UCSD-AML1 (cell line): ENCODE measurements around the gene SATB2.

Experiments used
- DNase-seq: peaks from one replicate; lab custom pipeline; 2025; ENCODE audit not compliant: unreplicated experiment; lab: John Stamatoyannopoulos, UW

SATB2 gene

GRCh38 chr2:199329466-199329865 is 128.3 kb downstream of the SATB2 start:
- DNase-seq = no peak

GRCh38 chr2:199329031-199329430 is 128.7 kb downstream of the SATB2 start:
- DNase-seq = no peak

GRCh38 chr2:199325881-199326280 is 131.9 kb downstream of the SATB2 start:
- DNase-seq = no peak

DNA sequence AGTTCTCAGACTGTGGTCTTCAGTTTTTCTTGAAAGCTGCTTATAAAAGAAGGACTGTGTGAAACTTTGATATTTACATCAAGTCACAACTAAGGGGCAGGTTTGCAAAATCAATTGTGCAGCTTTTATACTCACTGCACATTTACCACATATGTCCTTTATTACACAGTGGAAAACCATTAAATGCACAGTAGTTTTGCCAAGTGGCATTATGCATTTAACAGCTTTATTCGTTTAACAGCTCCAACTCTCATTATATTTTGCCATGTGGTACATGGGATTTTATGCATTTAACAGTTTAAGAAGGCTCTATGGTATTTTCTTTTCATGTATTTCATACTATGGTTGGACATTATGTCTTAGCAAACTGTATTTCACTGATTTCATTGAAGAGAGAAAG is 135.6 kb downstream of the SATB2 start:
- no peak for DNase-seq

GRCh38 chr2:199317646-199318045 is 140.1 kb downstream of the SATB2 start:
- no peak for DNase-seq

GRCh38 chr2:199316851-199317250 is 140.9 kb downstream of the SATB2 start:
- no peak for DNase-seq

DNA sequence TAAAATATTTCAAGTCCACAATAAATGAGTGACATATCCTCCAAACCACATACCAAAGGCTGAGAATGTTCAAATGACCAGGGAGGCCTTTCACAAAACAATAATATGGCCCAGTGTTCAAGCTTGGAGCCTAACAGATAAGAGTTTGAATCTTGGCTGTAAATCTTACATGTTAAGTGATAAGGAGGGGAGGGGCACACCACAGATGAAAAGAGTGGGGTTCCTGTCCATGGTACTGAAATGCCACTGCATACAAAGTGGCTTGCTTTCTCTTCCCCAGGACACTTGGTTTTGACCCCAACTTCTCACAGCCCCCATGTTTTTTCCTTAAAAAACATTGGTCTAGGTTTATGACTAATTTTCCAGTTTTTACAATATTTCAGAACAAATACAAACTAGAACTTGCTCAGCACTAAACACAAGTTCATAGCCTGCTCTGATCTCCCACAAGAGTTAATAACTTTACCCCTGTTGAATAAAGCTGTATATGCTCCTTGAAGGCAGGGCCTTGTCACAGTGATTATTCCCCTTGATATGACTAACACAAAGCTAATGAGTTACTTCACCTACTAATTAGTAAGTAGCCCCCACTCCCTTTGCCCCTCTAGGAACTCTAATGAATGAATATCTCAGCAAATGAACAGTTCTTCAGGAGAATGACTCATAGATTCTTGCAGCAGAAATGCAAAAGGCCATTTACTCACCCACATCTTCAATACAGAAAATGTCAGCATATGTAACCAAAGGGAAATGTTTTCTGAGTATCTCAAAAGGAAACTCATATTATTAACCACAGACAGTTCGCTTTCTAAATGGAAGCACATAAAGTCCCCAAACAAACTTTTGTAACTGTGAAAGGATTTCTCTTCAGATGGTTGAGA is 142.2 kb downstream of the SATB2 start:
- no peak for DNase-seq

DNA sequence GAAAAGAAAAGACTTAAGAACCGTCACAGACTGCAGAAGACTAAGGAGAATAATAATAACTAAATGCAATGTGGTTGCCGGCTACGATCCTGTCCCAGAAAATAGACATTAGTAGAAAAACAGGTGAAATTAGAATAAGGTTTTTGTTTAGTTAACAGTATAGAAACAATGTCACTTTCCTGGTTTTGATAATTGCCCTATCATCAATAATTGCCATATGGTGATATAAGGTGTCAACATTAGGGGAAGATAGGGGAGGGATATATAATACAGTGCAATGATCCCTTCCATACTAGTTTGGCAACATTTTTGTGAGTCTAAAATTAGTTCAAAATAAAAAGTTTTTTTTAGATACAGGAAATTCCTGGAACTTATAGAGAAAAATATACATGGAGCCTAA is 144.8 kb downstream of the SATB2 start:
- DNase-seq = no peak

DNA sequence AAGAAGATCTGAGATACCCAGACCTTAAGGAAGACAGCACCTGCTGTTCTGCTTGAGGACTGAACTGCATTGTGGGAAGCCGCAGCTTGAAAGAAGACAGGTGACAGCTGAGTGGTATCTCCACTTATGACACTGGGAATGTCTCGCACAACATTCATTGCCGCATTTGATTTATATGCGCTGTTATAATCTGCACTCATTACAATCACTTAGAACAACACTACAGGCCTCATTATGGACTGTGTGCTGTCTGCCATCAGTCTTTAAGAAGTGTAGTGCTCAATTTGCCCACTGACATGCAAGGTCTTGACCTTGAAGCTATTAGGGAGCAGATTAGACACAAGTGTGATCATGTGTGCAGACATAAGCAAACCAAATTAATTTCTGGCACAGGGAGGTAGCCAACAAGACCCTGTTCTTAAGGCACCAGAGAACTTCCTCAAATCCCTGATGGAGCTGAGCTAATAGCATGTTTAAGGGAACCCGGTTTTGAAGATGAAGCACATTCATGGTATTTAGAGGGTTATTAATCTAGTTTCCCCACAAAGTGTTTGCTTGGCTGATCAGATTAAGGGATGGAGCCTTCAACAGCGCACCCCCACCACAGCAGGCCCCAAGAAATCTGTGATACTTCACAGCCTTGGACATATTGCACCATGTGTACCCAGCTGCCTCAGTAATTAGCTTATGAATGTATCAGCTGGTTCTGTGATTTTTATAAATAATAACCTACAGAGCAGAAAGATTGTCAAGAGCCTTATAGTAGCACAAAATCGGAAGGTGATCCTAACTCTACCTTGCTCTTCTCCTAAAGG is 146.8 kb downstream of the SATB2 start:
- DNase-seq = no peak

DNA sequence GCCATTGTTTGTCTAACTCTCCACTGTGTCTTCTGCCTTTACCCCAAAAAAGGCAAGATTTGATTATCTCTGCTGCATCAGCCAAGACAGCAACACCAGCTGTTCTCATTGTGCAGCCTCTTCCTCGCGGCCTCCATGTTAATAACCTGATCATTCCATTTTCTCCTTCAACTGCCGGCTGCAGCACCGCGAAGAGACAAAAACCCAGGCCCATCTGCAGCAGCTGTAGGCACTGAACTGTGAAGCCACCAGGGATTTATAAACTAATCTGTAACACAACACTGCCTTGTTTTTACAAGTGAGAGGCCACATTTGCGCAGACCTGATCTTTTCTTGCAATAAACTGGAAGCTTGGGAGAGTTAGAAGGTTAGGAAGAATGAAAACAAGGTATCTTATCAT is 147.8 kb downstream of the SATB2 start:
- DNase-seq = no peak

DNA sequence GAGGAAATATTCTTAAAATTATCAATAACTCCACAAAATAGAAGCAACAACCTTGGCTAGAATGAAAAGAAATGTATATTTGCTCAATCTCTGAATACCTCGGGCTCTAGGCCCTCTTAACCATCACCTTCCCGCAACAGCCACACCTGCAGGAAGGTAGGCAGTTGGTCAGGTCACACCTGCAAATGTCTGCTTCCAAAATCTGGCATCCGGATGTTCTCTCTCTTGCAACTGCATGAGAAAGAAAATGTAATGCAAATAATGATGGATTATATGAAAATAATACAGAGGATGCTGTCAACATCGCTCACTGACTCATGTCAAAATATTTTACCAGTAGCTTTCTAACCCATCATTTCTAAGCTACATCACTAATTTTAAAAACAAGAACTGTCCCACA is 148.3 kb downstream of the SATB2 start:
- no peak for DNase-seq

DNA sequence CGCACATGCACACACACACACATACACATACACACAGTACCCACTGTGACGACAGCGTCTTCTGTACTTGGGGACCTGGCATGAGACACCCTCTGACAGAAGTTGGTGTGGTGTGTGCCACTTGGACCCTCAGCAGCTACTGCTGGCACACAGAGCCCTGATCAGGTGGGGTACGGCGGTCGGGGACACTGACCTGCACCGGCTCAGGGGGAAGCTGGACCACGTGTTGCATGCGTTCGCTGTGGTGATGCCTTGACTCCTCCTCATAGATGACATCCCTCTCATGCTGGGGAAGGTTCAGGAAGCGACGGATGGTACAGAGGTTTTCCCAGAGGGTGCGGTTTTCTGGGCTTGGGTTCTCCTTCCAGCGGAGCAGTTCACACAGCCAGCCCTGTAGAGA is 149.2 kb downstream of the SATB2 start:
- DNase-seq = no peak

DNA sequence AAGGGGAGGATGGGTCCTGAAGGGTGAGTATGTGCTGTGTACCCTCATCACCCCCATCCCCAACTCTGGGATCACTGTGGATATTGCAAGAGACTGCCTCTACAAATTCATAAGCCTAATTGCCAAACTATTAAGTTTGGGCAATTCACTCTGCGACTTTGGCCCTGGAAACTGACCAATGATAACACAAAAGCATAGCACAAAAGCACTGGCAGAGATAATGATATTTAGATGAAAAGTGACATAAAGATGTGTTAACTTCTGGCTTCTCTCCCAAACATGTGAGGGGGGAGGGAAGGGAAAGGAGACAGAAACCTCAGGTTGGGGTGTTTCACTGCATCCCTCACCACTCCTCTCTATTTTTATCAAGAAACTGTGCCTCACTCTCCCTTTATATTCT is 150.3 kb downstream of the SATB2 start:
- DNase-seq = no peak

DNA sequence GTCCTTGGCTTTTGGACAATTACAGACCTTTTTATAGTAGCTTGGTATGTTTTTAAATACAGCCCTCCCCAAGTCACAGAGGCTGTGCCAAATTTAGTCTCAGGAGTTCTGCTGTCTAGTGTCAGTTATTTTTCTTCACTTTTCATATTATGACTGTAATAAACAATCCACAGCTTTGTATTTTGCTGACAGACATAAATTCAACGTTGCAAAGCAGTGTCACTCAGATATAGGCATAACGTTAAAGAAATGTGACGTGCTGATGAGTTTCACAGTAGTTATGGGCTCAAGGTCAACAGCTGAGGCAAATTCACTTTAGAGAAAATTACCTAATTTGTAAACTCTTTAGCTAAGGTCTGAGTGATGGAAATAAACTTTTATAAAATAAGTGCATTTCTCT is 151.6 kb downstream of the SATB2 start:
- DNase-seq = no peak

DNA sequence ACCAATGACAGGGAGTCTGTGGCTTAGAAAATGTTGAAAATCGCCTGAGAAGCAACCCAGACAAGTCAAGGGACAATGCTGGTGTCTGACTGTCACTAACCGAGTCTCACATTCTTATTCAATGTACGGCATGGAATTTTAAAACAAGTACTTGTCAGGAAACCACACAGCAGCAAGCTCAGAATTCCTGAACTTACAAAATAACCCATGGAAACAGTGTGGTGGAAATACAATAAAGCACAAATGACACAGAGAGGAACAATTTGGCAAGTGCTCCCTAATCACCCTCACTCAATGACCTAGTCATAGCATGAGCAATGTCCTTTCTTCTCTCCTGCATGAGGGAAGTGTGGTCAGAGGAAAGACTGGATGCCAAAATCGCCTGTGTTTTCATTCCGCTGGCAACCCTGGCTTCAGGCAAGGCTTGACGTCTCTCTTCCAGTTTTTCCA is 154.0 kb downstream of the SATB2 start:
- no peak for DNase-seq

GRCh38 chr2:199302851-199303250 is 154.9 kb downstream of the SATB2 start:
- no peak for DNase-seq

DNA sequence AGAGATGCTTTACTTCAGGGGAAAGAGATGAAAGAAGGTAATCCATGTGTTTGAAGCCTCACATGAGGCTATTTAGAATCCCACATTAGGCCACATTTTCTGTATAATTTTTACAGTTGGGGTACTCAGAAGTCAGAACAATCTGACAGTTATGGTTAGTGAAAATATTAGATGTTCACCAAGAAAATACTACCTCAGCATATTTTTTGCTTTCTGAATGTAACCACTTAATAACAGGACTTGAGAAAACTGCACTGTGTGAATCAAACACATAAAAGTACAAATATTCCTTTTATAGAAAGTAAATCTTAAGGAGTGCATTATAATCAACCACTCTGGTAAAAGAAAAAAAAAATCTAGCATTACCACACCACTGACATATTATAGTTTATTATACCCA is 169.3 kb downstream of the SATB2 start:
- no peak for DNase-seq

- no peak for DNase-seq
Observed at GRCh38 chr2:199282309-199282708, 175.4 kb downstream of the SATB2 start.

DNA sequence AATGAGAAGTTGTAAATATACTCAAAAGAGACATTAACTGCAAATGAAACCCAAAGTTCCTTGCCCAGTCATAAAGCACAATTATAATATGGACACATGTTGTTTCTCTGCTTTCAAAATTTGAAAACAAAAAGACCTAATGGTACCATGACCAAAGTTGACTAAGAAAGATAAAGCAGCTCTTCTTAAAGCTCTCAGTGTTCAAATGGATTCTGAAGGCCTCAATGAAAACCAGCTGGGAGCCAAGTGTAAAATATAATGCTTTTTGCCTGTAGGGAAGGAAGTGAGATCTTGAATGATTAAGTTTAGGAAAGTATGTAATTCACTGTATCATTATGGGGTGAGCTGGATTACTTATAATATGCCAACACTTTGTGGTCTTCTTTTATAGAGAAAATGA is 178.6 kb downstream of the SATB2 start:
- no peak for DNase-seq

DNA sequence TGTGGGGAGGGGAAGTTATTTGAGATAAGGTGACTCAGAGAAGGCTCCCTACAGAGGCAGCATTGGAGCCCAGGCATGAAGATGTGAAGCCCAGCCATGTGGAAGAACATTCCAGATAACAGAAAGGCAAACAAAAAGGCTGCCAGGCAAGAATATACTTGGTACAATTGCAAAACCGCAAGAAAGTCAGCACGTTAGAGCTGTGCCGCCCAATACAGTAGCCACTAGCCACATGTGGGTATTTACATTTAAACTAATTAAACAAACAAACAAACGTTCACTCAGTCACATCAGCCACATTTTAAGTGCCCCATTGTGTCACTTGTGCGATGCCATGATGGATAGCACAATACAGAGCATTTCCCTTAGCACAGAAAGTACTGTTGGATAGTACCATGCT is 179.6 kb downstream of the SATB2 start:
- DNase-seq = no peak

GRCh38 chr2:199273042-199273511 is 184.7 kb downstream of the SATB2 start:
- DNase-seq = no peak

DNA sequence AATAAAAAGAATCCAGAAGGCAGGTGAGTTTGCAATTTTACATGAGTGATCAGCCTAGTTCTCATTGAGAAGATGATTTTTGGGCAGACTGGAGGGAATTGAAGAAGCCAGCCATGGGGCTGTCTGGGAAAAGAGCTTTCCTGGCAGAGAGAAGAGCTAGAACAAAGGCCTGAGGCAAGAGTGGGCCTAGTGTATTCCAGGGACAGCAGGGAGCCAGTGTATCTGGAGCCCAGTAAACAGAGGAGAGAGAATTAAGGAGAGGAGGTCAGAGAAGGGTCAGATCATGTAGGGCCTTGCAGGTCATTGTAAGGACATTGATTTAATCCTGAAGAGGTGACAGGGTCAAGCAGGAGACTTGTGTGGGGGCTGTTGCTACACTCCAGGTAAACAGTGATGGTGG is 195.8 kb downstream of the SATB2 start:
- DNase-seq = no peak
